A549 (cell line): ENCODE data around the gene LONRF3.

Experiments used
- CHD2 ChIP-seq: fragments of 150-350 bp; IDR thresholded peaks from 2 replicates; pipeline ENCODE4 v1.6.1; 2014; ENCODE audit warnings: low read length; ENCODE audit not compliant: partially characterized antibody
- MYC ChIP-seq: IDR thresholded peaks from 2 replicates; pipeline ENCODE4 v1.6.1; 2012; ENCODE audit warnings: mild to moderate bottlenecking, inconsistent platforms, low read length, improper control_type of control experiment, borderline replicate concordance
- POLR2A ChIP-seq: IDR thresholded peaks from 2 replicates; pipeline ENCODE4 v1.6.1; 2012; ENCODE audit warnings: mild to moderate bottlenecking, low read length
- TF ChIP-seq, protein P1 (sequence below): fragments of >200 bp; sonication (Bioruptor Twin); formaldehyde crosslinking; IDR thresholded peaks from 3 replicates; pipeline ENCODE4 v1.5.1; 2016

GRCh38 chrX:119028733-119029330 is 54.4 kb downstream of the LONRF3 start:
- TF ChIP-seq CHD2 (no peak), POLR2A (no peak), MYC (no peak)
- TF ChIP-seq, protein P1, sequence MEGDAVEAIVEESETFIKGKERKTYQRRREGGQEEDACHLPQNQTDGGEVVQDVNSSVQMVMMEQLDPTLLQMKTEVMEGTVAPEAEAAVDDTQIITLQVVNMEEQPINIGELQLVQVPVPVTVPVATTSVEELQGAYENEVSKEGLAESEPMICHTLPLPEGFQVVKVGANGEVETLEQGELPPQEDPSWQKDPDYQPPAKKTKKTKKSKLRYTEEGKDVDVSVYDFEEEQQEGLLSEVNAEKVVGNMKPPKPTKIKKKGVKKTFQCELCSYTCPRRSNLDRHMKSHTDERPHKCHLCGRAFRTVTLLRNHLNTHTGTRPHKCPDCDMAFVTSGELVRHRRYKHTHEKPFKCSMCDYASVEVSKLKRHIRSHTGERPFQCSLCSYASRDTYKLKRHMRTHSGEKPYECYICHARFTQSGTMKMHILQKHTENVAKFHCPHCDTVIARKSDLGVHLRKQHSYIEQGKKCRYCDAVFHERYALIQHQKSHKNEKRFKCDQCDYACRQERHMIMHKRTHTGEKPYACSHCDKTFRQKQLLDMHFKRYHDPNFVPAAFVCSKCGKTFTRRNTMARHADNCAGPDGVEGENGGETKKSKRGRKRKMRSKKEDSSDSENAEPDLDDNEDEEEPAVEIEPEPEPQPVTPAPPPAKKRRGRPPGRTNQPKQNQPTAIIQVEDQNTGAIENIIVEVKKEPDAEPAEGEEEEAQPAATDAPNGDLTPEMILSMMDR = no peak
